CD4-positive, CD25-positive, alpha-beta regulatory T cell (primary cell): ENCODE results near the gene YEATS2. TPM values are rescaled to one million over a fixed set of nuclear protein-coding genes. Genes with fewer than 3 reads are reported as not detected.

Experiments used
- polyA plus RNA-seq, 4 donors: library from polyadenylated mRNA; unstranded; fragments of 300-500 nt; fragmentation: Illumina TruSeq; gene quantifications; one replicate each; pipeline ENCODE4 v1.2.3, GENCODE V29; 2021
- total RNA-seq: library from RNA; stranded (reverse); gene quantifications from one replicate; pipeline ENCODE4 v1.2.3, GENCODE V29; 2022

YEATS2 gene
- total and polyA plus RNA-seq, 5 donors from 2014 or later = 2.6 to 31.8 (median 3.5) TPM

Other genes starting within 250 kb of the YEATS2 start
- 48.2 TPM for gene KLHL6, start 142.1 kb upstream of the YEATS2 start, total RNA-seq
- 10 to 100 TPM; 17.8 to 21.8 (median 19.3) TPM for gene KLHL6, start 142.1 kb upstream of the YEATS2 start, polyA plus RNA-seq
- gene KLHL24, start 62.2 kb upstream of the YEATS2 start, total RNA-seq = 144 TPM
- 10 to 100 TPM; 37.0 to 72.4 (median 62.9) TPM for gene KLHL24, start 62.2 kb upstream of the YEATS2 start, polyA plus RNA-seq
- 1.9 TPM for gene MAP6D1, start 127.8 kb downstream of the YEATS2 start, total RNA-seq
- under 1 TPM in 3 of 4 donors, not detected in 1; 0.36 to 0.67 (median 0.55) TPM for gene MAP6D1, start 127.8 kb downstream of the YEATS2 start, polyA plus RNA-seq
- gene PARL, start 187.1 kb downstream of the YEATS2 start, total RNA-seq = 45.6 TPM
- 100 to 1,000 TPM; 101 to 119 (median 116) TPM for gene PARL, start 187.1 kb downstream of the YEATS2 start, polyA plus RNA-seq